Kidney (tissue), 14 donors: ENCODE results near the gene SNX27. TPM values are rescaled to one million over a fixed set of nuclear protein-coding genes. Genes with fewer than 3 reads are reported as not detected.

Experiments
- DNase-seq, 5 donors: peaks; one replicate each; pipeline ENCODE4 v3.0.0-alpha.2; 2013 to 2020
- FAIRE-seq: peaks from 2 replicates; lab custom pipeline; 2012; peaks lifted over from hg19 to GRCh38; lab: Jason Lieb, UNC
- H3K27ac ChIP-seq, 2 donors: one replicate each; pipeline ENCODE4 v1.7.0; 2013; ENCODE audit warnings: low read depth in 2 of 2, low read length in 2 of 2, inconsistent platforms in 1 of 2
- H3K27me3 ChIP-seq: one replicate; pipeline ENCODE4 v1.7.1; 2013; ENCODE audit warnings: low read length, inconsistent platforms; ENCODE audit not compliant: control insufficient read depth, insufficient read depth
- H3K36me3 ChIP-seq, 3 donors: one replicate each; pipeline versions ENCODE4 v1.7.0 to v1.7.1; 2013; ENCODE audit warnings: low read length in 3 of 3, control low read depth in 1 of 3, inconsistent platforms in 1 of 3; ENCODE audit not compliant: insufficient read depth in 3 of 3, control insufficient read depth in 2 of 3
- H3K4me1 ChIP-seq, 3 donors: one replicate each; pipeline versions ENCODE4 v1.7.0 to v1.7.1; 2013; ENCODE audit warnings: low read length in 3 of 3, inconsistent platforms in 1 of 3, low read depth in 1 of 3; ENCODE audit not compliant: control insufficient read depth in 2 of 3, insufficient read depth in 2 of 3
- H3K4me3 ChIP-seq, 3 donors: one replicate each; pipeline versions ENCODE4 v1.7.0 to v1.8.1; 2013; ENCODE audit warnings: low read length in 3 of 3, control low read depth in 1 of 3, inconsistent platforms in 1 of 3
- H3K9ac ChIP-seq, 3 donors: one replicate each; pipeline versions ENCODE4 v1.7.0 to v1.7.1; 2013; ENCODE audit warnings: low read length in 3 of 3, control low read depth in 1 of 3, inconsistent platforms in 1 of 3
- H3K9me3 ChIP-seq, 3 donors: one replicate each; pipeline versions ENCODE4 v1.7.0 to v1.7.1; 2013; ENCODE audit warnings: low read length in 3 of 3, control low read depth in 1 of 3, inconsistent platforms in 1 of 3; ENCODE audit not compliant: control insufficient read depth in 2 of 3, insufficient read depth in 1 of 3
- CTCF ChIP-seq: IDR thresholded peaks from 3 replicates; pipeline ENCODE4 v1.5.1; 2012; ENCODE audit warnings: mild to moderate bottlenecking, moderate library complexity, borderline replicate concordance; ENCODE audit not compliant: insufficient read depth; ENCODE audit errors: extremely low read depth
- intact Hi-C: fragments of 100-400 bp; cut with DNase I; formaldehyde crosslinking; loops from one replicate; pipeline ENCODE4 v1.11.1; 2022
- polyA plus RNA-seq: library from polyadenylated mRNA; stranded (reverse); fragments of 350-450 nt; fragmentation: Illumina TruSeq; extraction: RNeasy Lipid Tissue Mini Kit (QIAGEN cat#74804); gene quantifications from one replicate; pipeline ENCODE4 v1.2.3, GENCODE V29; 2014; ENCODE audit warnings: low read depth, low replicate concordance; ENCODE audit not compliant: insufficient read depth
- total RNA-seq: library from RNA; stranded (reverse); fragmentation: NEBNext Ultra II Directional; extraction: Animal tissue kit (Norgen Biotek cat#: 25700); gene quantifications from one replicate; pipeline ENCODE4 v1.2.1, GENCODE V29; 2021
- donor health status: control.
- donor health status: control.
- donor health status: control.
- donor health status: control.
- donor health status: control.
- donor health status: DM: yes; HTN: yes; CAD: no.
- donor health status: Normal renal cell carcinoma (clear cell type).

The SNX27 gene
- total and polyA plus RNA-seq, 2 donors from 2014 or later, result 13.5 to 46.3 TPM

GRCh38 chr1:151706464-151707415 is 94.9 kb downstream of the SNX27 start:
- H3K36me3 ChIP-seq, result no peaks in the 10 kb centered on the region
- intact Hi-C loops, result no loop called here
- H3K4me3 ChIP-seq, result no peak overlapping the region
- no peak for DNase-seq
- no peaks in the 10 kb centered on the region for H3K4me1 ChIP-seq
- TF ChIP-seq CTCF, result no peak
- H3K9ac ChIP-seq, result no peak overlapping the region
- no peak for FAIRE-seq
- no peaks in the 10 kb centered on the region for H3K9me3 ChIP-seq
- no peaks in the 10 kb centered on the region for H3K27me3 ChIP-seq
- no peak overlapping the region for H3K27ac ChIP-seq

GRCh38 chr1:151707541-151708065 is 95.8 kb downstream of the SNX27 start:
- H3K4me1 ChIP-seq, result peaks cover 0 to 5% (median 0%) of the 10 kb centered on the region in 3 donors
- TF ChIP-seq CTCF, result no peak
- H3K27me3 ChIP-seq, result no peaks in the 10 kb centered on the region
- DNase-seq, result no peak
- H3K27ac ChIP-seq, result no peak overlapping the region
- no peaks in the 10 kb centered on the region for H3K36me3 ChIP-seq
- no peak for FAIRE-seq
- H3K4me3 ChIP-seq, result no peak overlapping the region
- intact Hi-C loops, result no loop called here
- H3K9me3 ChIP-seq, result no peaks in the 10 kb centered on the region
- H3K9ac ChIP-seq, result no peak overlapping the region

GRCh38 chr1:151708891-151709290 is 97.0 kb downstream of the SNX27 start:
- H3K4me3 ChIP-seq, result no peak overlapping the region
- TF ChIP-seq CTCF, result no peak
- intact Hi-C loops, result no loop called here
- H3K27ac ChIP-seq, result no peak overlapping the region
- H3K27me3 ChIP-seq, result no peaks in the 10 kb centered on the region
- DNase-seq (no peak), FAIRE-seq (no peak)
- no peaks in the 10 kb centered on the region for H3K9me3 ChIP-seq
- H3K9ac ChIP-seq, result no peak overlapping the region
- peaks cover 0 to 8% (median 3%) of the 10 kb centered on the region in 3 donors for H3K4me1 ChIP-seq
- H3K36me3 ChIP-seq, result no peaks in the 10 kb centered on the region
